Left kidney (tissue), 2 donors: Measurements from ENCODE around the gene BLOC1S5. TPM values are rescaled to one million over a fixed set of nuclear protein-coding genes. Genes with fewer than 3 reads are reported as not detected.
"Not testable (repeated sequence)": the region's sequence is repeated elsewhere in the genome, so short reads cannot be mapped to it uniquely, and the experiment has no call there.

Experiments
- DNase-seq: peaks from one replicate; pipeline ENCODE4 v3.0.0-alpha.2; 2013
- polyA plus RNA-seq: library from polyadenylated mRNA; unstranded; fragments of 120-200 nt; gene quantifications from one replicate; pipeline ENCODE4 v1.2.1, GENCODE V29; 2013; ENCODE audit not compliant: insufficient read length

The BLOC1S5 gene
- polyA plus RNA-seq, 1 donor = 41.3 TPM

- no peak for DNase-seq
These were observed 66.9 kb downstream of the BLOC1S5 start for GRCh38 chr6:7997286-7997685.

- DNase-seq = no peak
These were observed 67.6 kb downstream of the BLOC1S5 start for GRCh38 chr6:7996538-7997111.

- DNase-seq = no peak
These were observed 70.2 kb downstream of the BLOC1S5 start for GRCh38 chr6:7993952-7994351.

GRCh38 chr6:7993399-7993798 lies 70.8 kb downstream of the BLOC1S5 start:
- DNase-seq = no peak

- DNase-seq = no peak
These were observed 72.0 kb downstream of the BLOC1S5 start for GRCh38 chr6:7992002-7992815.

GRCh38 chr6:7991536-7991935 lies 72.7 kb downstream of the BLOC1S5 start:
- no peak for DNase-seq

GRCh38 chr6:7986219-7986618 lies 78.0 kb downstream of the BLOC1S5 start:
- DNase-seq = no peak

GRCh38 chr6:7983967-7984366 lies 80.2 kb downstream of the BLOC1S5 start:
- DNase-seq = not testable (repeated sequence)

GRCh38 chr6:7979831-7980230 lies 84.4 kb downstream of the BLOC1S5 start:
- no peak for DNase-seq

GRCh38 chr6:7978736-7979135 lies 85.5 kb downstream of the BLOC1S5 start:
- DNase-seq = no peak

GRCh38 chr6:7976485-7977056 lies 87.6 kb downstream of the BLOC1S5 start:
- DNase-seq = no peak

GRCh38 chr6:7975764-7976146 lies 88.4 kb downstream of the BLOC1S5 start:
- DNase-seq = no peak

- DNase-seq = no peak
These were observed 89.0 kb downstream of the BLOC1S5 start for GRCh38 chr6:7974938-7975763.

GRCh38 chr6:7974565-7974937 lies 89.6 kb downstream of the BLOC1S5 start:
- DNase-seq = no peak

- no peak for DNase-seq
These were observed 90.6 kb downstream of the BLOC1S5 start for GRCh38 chr6:7973584-7973983.

- DNase-seq = no peak
These were observed 92.7 kb downstream of the BLOC1S5 start for GRCh38 chr6:7971499-7971898.

GRCh38 chr6:7970616-7971015 lies 93.6 kb downstream of the BLOC1S5 start:
- no peak for DNase-seq

Other genes with a start within 250 kb of the BLOC1S5 start
- gene TXNDC5, start 153.6 kb downstream of the BLOC1S5 start, polyA plus RNA-seq = 88.4 TPM
- gene EEF1E1, start 38.2 kb upstream of the BLOC1S5 start, polyA plus RNA-seq = 57.6 TPM